K562 (cell line): ENCODE results near the gene VWF.

ENCODE experiments used
- BCL6 ChIP-seq: fragments of 250-450 bp; sonication (Bioruptor Pico); IDR thresholded peaks from 2 replicates; pipeline ENCODE4 v1.4.0; 2020
- NR2F6 ChIP-seq: fragments of 450-650 bp; formaldehyde crosslinking; IDR thresholded peaks from 2 replicates; pipeline ENCODE4 v1.4.0; 2020; ENCODE audit warnings: mild to moderate bottlenecking
- NR4A1 ChIP-seq, 2 experiments: fragments of 250-450 bp in 1 of 2; fragments of 450-650 bp in 1 of 2; sonication (Bioruptor Pico) in 1 of 2; IDR thresholded peaks; 2 replicates each; pipeline versions ENCODE4 v1.4.0 to v1.6.1; 2016 to 2020; ENCODE audit warnings: mild to moderate bottlenecking in 2 of 2, missing compliant biosample characterization in 1 of 2, missing genetic modification characterization in 1 of 2, moderate library complexity in 1 of 2
- POLR2A ChIP-seq: fragments of 450-650 bp; conservative IDR thresholded peaks from 2 replicates; pipeline ENCODE4 v1.6.1; 2016
- RBBP5 ChIP-seq: fragments of 200-600 bp; sonication (generic); IDR thresholded peaks from 2 replicates; pipeline ENCODE4 v1.6.1; 2012; ENCODE audit warnings: borderline replicate concordance, mild to moderate bottlenecking, low read length, control low read depth, inconsistent platforms; ENCODE audit not compliant: insufficient read depth, poor library complexity, severe bottlenecking
- TF ChIP-seq, protein P1 (sequence below): fragments of 450-650 bp; formaldehyde crosslinking; IDR thresholded peaks from 2 replicates; pipeline ENCODE4 v1.4.0; 2022; ENCODE audit warnings: missing genetic modification characterization

GRCh38 chr12:5925646-5926045, 198.8 kb downstream of the VWF start:
- TF ChIP-seq BCL6 = no peak
- no peak for TF ChIP-seq NR2F6 (CRISPR knock-in tag)
- no peak for TF ChIP-seq RBBP5
- no peak for TF ChIP-seq POLR2A
- TF ChIP-seq, protein P1, sequence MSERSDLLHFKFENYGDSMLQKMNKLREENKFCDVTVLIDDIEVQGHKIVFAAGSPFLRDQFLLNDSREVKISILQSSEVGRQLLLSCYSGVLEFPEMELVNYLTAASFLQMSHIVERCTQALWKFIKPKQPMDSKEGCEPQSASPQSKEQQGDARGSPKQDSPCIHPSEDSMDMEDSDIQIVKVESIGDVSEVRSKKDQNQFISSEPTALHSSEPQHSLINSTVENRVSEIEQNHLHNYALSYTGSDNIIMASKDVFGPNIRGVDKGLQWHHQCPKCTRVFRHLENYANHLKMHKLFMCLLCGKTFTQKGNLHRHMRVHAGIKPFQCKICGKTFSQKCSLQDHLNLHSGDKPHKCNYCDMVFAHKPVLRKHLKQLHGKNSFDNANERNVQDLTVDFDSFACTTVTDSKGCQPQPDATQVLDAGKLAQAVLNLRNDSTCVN (CRISPR knock-in tag) = no peak
- no peak for TF ChIP-seq NR4A1 (CRISPR knock-in tag; IDR thresholded peaks at IDR 0.05)
- no peak for TF ChIP-seq NR4A1 (tag; IDR thresholded peaks at IDR 0.05)
